DND-41 (cell line): ENCODE results near the gene GCAT.

ENCODE experiments used
- EZH2 ChIP-seq: IDR thresholded peaks from 3 replicates; pipeline ENCODE4 v1.6.1; 2012; ENCODE audit warnings: borderline replicate concordance, low read depth, mild to moderate bottlenecking, moderate library complexity, low read length, inconsistent platforms; ENCODE audit not compliant: severe bottlenecking
- TF ChIP-seq, protein P1 (sequence below): IDR thresholded peaks from 2 replicates; pipeline ENCODE4 v1.5.1; 2012; ENCODE audit warnings: borderline replicate concordance, low read length, moderate library complexity, mild to moderate bottlenecking; ENCODE audit not compliant: poor library complexity, severe bottlenecking; ENCODE audit errors: extremely low read depth

DNA sequence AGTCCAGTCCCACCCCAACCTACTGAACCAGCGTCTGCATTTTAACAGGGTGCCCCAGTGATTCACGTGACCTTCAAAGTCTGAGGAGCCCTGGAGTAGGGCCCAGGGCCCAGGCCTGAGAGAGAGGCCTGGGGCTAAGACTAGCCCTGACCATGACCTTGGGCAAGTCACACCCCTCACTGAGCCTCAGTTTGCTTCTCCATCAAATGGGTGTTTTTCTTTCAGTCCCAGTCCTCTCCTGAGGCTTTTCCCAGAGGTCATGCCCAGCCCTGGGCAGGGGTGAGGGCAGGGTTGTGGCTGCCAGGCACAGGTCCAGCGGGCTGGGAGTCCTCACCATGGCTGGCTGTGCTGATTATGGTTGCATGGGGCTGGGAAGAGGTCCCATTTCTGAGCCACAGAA lies 33.0 kb upstream of the GCAT start:
- TF ChIP-seq, protein P1, sequence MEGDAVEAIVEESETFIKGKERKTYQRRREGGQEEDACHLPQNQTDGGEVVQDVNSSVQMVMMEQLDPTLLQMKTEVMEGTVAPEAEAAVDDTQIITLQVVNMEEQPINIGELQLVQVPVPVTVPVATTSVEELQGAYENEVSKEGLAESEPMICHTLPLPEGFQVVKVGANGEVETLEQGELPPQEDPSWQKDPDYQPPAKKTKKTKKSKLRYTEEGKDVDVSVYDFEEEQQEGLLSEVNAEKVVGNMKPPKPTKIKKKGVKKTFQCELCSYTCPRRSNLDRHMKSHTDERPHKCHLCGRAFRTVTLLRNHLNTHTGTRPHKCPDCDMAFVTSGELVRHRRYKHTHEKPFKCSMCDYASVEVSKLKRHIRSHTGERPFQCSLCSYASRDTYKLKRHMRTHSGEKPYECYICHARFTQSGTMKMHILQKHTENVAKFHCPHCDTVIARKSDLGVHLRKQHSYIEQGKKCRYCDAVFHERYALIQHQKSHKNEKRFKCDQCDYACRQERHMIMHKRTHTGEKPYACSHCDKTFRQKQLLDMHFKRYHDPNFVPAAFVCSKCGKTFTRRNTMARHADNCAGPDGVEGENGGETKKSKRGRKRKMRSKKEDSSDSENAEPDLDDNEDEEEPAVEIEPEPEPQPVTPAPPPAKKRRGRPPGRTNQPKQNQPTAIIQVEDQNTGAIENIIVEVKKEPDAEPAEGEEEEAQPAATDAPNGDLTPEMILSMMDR = no peak
- TF ChIP-seq EZH2 = no peak
